ENCODE measurements around the gene ATF6B. TPM values are rescaled to one million over a fixed set of nuclear protein-coding genes. Genes with fewer than 3 reads are reported as not detected.

The ATF6B gene
- total RNA-seq, 4 donors from 2014 or later: 27.3 to 45.4 (median 30.0) TPM

DNA sequence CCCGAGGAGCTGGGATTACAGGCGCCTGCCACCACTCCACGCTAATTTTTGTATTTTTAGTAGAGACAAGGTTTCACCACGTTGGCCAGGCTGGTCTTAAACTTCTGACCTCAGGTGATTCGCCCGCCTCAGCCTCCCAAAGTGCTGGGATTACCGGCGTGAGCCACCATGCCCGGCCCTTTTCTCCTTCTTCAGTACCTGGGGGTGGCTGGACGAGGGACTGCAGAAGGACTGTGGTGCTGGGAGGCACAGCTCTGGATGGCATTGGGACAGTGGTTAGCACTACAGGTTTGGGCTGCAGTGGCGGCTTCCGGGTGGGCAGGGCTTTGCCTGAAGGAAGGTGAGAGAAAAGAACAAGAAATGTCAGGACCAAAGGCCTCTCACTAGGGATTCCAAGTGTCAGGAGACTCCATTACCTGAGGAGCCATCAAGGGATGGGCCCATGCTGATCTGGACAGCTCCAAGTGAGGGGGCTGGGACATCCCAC lies 7.4 kb downstream of the ATF6B start:
- Histone ChIP-seq H3K36me3 (peaks cover 28 to 100% (median 69%) of the 10 kb centered on the region in 3 donors), H3K27me3 (no peaks in the 10 kb centered on the region), H3K9me3 (no peaks in the 10 kb centered on the region), H3K4me1 (peaks cover 3 to 37% (median 10%) of the 10 kb centered on the region in 3 donors), H3K27ac (no peak overlapping the region), H3K4me3 (no peak overlapping the region)
- WGBS, 2 donors: 89% methylated on average over 6 of the region's 12 CpGs; no CpG with 5 or more reads in 1 of the 2 donors
- intact Hi-C loops (cut with DNase I): no loop called here
- TF ChIP-seq, protein P1, sequence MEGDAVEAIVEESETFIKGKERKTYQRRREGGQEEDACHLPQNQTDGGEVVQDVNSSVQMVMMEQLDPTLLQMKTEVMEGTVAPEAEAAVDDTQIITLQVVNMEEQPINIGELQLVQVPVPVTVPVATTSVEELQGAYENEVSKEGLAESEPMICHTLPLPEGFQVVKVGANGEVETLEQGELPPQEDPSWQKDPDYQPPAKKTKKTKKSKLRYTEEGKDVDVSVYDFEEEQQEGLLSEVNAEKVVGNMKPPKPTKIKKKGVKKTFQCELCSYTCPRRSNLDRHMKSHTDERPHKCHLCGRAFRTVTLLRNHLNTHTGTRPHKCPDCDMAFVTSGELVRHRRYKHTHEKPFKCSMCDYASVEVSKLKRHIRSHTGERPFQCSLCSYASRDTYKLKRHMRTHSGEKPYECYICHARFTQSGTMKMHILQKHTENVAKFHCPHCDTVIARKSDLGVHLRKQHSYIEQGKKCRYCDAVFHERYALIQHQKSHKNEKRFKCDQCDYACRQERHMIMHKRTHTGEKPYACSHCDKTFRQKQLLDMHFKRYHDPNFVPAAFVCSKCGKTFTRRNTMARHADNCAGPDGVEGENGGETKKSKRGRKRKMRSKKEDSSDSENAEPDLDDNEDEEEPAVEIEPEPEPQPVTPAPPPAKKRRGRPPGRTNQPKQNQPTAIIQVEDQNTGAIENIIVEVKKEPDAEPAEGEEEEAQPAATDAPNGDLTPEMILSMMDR (IDR thresholded peaks at IDR 0.05): no peak
- no peak for TF ChIP-seq POLR2A (IDR thresholded peaks at IDR 0.05)
- DNase-seq: no peak

DNA sequence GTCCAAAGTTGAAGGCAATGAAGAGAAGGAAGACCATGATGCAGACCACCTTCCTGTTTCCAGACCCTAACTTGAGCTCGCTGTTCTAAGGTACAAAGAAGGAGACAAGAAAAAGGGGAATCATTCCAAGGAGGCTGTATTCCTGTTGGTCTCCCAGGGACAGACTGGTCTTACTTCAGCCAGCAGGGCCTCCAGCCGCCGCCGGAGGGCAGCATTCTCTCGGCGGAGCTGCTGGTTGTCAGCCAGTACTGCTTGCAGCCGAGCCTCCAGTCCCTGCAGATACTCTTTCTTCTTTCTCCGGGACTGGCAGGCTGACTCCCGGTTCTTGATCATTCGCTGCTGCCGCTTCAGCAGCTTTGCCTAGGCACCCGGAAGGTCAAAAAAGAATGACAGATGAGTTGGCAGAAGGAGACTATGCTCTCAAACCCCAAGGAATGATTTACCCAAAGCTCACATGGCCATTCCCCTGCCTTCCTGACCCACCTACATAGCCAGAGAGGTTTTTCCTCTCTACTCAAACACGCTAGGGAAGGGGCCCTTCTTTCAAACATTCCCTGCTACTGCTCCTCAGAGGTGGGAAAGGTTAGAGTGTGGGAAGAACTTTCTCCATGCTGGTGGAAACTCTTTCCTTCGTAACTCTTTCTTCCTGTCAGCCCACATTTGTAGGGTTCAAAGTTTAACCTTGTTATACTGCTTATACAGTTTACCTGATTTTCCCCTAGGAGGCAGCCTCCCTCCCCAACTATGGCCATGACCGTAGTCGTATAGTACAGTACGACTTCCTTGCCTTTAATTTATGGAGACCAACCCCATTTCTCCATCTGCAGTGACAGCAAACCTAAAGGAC lies 9.0 kb downstream of the ATF6B start:
- Histone ChIP-seq H3K4me3 (no peak overlapping the region), H3K4me1 (peaks cover 3 to 37% (median 15%) of the 10 kb centered on the region in 3 donors), H3K9me3 (no peaks in the 10 kb centered on the region), H3K27me3 (no peaks in the 10 kb centered on the region), H3K27ac (peak overlapping the region; percentile 48 to 67 (median 64)), H3K36me3 (peaks cover 28 to 99% (median 56%) of the 10 kb centered on the region in 3 donors)
- intact Hi-C loops (cut with DNase I): no loop called here
- TF ChIP-seq, protein P1 (IDR thresholded peaks at IDR 0.05): peak; percentile 78 to 94 (median 90)
- TF ChIP-seq POLR2A (IDR thresholded peaks at IDR 0.05): no peak
- 20 to 26% methylated on average over 16 to 17 of the region's 17 CpGs for WGBS, 2 donors
- peak; percentile 34 for DNase-seq

DNA sequence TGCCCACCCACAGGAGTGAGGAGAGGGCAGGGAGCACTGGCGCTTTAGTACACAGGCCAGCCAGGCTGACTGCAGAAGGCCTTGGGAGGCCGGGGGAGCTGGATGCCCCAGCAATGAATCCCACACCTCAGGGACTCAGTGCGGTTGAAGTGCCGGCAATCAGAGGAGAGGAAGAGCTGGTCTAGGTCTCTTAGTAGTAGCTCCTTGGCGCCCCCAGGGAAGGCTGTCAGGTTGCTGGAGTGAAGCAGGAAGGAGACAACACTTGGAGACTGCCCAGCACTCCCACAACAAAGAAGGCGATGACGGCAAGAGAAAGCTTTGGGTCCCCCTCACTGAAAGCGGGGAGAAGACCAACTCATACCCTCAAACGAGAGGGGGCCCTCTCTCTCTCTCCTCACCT lies 10.6 kb downstream of the ATF6B start:
- Histone ChIP-seq H3K27me3 (no peaks in the 10 kb centered on the region), H3K9me3 (no peaks in the 10 kb centered on the region), H3K27ac (peak overlapping the region in 1 of 4 donors; percentile 62), H3K36me3 (peaks cover 28 to 83% (median 50%) of the 10 kb centered on the region in 3 donors), H3K4me1 (peaks cover 5 to 45% (median 30%) of the 10 kb centered on the region in 3 donors), H3K4me3 (no peak overlapping the region)
- TF ChIP-seq POLR2A (IDR thresholded peaks at IDR 0.05): no peak
- TF ChIP-seq, protein P1 (IDR thresholded peaks at IDR 0.05): no peak
- WGBS, 2 donors: 72 to 82% methylated on average over 7 of the region's 9 CpGs
- intact Hi-C loops (cut with DNase I): no loop called here
- no peak for DNase-seq

DNA sequence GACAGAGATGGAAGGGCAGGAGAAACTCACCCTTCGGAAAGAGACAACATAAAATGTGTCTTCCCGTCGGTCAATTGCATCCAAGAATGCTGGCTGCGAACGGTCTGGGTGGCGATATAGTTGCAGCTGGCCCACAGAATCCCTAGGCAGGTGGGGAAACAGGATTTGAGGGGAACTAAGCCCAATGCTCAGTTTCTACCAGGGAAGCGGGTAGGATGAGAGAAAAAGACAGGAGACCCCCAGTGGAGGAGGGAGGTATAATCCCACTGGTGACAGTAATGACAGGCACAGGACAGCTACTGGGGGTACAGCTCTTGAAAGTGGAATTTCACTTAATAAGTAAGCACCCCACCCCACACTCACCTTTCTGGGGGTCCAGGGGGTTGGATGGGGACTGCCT lies 11.4 kb downstream of the ATF6B start:
- Histone ChIP-seq H3K4me3 (no peak overlapping the region), H3K27ac (peak overlapping the region in 1 of 4 donors; percentile 17), H3K36me3 (peaks cover 28 to 75% (median 50%) of the 10 kb centered on the region in 3 donors), H3K27me3 (no peaks in the 10 kb centered on the region), H3K4me1 (peaks cover 5 to 53% (median 37%) of the 10 kb centered on the region in 3 donors), H3K9me3 (no peaks in the 10 kb centered on the region)
- intact Hi-C loops (cut with DNase I): no loop called here
- no peak for DNase-seq
- 83 to 86% methylated on average over 5 to 7 of the region's 7 CpGs for WGBS, 2 donors
- TF ChIP-seq POLR2A (IDR thresholded peaks at IDR 0.05): no peak
- TF ChIP-seq, protein P1 (IDR thresholded peaks at IDR 0.05): peak in 4 of 6 experiments; percentile 18 to 42 (median 23)

DNA sequence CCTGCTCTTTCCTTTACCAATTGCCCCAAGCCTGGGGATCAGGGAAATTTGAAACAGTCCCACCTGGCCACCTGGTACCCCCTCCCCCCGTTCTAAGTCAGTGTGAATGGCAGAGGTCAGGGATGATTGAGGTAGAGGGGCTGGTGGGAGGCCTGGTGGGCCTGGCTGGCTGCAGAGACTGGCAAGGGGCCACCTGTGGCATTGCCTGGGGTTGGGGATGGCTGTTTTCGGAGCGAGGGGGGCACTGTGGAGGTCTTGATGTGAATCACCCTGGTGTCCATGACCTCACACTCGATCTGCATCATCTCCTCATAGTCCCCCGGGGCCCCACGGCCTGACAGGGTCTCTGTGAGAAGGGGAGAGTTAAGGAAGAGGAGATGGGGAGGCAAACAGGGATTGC lies 12.4 kb downstream of the ATF6B start:
- Histone ChIP-seq H3K27ac (peak overlapping the region in 1 of 4 donors; percentile 85), H3K27me3 (no peaks in the 10 kb centered on the region), H3K4me3 (no peak overlapping the region), H3K4me1 (peaks cover 5 to 63% (median 47%) of the 10 kb centered on the region in 3 donors), H3K9me3 (no peaks in the 10 kb centered on the region), H3K36me3 (peaks cover 22 to 65% (median 41%) of the 10 kb centered on the region in 3 donors)
- intact Hi-C loops (cut with DNase I): no loop called here
- WGBS, 2 donors: 86 to 94% methylated on average over 4 to 6 of the region's 6 CpGs
- TF ChIP-seq, protein P1 (IDR thresholded peaks at IDR 0.05): no peak
- no peak for TF ChIP-seq POLR2A (IDR thresholded peaks at IDR 0.05)
- DNase-seq: no peak

Measured in esophagus squamous epithelium (tissue), 5 donors.